Tibial nerve (tissue), 3 donors: ENCODE data around the gene LPAR1.

Experiments used
- POLR2A ChIP-seq, 2 donors: fragments of 450-650 bp; IDR thresholded peaks; one replicate each; pipeline ENCODE4 v1.6.1; 2017; ENCODE audit warnings: antibody characterized with exemption in 2 of 2, mild to moderate bottlenecking in 2 of 2, moderate library complexity in 2 of 2
- TF ChIP-seq, protein P1 (sequence below), 5 experiments: fragments of 200-600 bp in 3 of 5; fragments of 450-650 bp in 2 of 5; sonication (generic) in 3 of 5; IDR thresholded peaks; one replicate each; pipeline ENCODE4 v1.5.1; 2016 to 2019; ENCODE audit warnings: antibody characterized with exemption in 5 of 5, mild to moderate bottlenecking in 3 of 5, moderate library complexity in 2 of 5

DNA sequence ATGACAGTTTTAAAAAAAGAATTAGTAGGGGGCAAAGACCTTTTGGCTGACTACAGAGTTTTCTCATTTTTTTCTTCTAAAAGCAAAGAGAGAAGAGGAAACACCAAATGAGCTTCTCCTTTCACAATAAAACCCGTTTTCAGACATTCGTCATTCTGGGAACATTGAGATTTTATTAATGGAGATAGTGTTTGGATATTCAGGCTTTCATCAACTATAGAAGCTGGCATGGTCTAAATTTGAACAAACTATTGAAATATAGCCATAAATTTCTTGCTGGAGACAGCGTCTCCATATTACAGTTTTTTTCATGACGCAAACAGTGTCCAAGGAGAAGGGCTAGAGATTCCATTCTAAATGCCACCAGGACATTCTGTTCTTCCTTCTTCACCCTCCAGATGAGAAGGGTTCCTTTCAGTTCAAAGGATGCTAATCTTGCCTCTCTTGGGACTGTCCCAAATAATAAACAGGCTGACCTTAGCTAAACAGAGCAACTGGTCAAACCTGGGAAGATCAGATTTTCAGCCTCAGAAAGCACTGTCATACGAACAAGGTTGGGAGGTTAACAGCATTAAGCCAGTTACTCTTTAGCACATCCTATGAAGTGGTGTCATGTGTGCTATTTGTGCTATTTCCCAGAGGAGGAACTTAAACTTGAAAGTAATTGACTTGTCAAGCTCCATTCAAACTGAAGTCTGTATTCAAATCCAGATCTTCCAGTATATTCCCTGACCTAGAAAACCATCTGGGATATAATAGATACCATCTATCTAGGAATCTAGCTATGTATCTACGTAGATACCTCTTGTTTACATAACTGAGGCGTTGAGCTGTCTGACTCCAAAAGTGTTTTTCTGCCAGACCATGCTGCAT, 125.6 kb downstream of the LPAR1 start:
- TF ChIP-seq, protein P1, sequence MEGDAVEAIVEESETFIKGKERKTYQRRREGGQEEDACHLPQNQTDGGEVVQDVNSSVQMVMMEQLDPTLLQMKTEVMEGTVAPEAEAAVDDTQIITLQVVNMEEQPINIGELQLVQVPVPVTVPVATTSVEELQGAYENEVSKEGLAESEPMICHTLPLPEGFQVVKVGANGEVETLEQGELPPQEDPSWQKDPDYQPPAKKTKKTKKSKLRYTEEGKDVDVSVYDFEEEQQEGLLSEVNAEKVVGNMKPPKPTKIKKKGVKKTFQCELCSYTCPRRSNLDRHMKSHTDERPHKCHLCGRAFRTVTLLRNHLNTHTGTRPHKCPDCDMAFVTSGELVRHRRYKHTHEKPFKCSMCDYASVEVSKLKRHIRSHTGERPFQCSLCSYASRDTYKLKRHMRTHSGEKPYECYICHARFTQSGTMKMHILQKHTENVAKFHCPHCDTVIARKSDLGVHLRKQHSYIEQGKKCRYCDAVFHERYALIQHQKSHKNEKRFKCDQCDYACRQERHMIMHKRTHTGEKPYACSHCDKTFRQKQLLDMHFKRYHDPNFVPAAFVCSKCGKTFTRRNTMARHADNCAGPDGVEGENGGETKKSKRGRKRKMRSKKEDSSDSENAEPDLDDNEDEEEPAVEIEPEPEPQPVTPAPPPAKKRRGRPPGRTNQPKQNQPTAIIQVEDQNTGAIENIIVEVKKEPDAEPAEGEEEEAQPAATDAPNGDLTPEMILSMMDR (IDR thresholded peaks at IDR 0.05) = no peak
- TF ChIP-seq POLR2A (IDR thresholded peaks at IDR 0.05) = no peak
